ENCODE data around the gene TAS2R60. TPM values are rescaled to one million over a fixed set of nuclear protein-coding genes. Genes with fewer than 3 reads are reported as not detected.

TAS2R60 gene
- total and polyA plus RNA-seq, 2 of the 8 experiments (the other 6 are each of a cell fraction or from before 2014, with no cell fraction given): 0.15 to 0.32 TPM

GRCh38 chr7:143467724-143468123 is 24.5 kb downstream of the TAS2R60 start:
- no peak overlapping the region for H4K5ac ChIP-seq (ENCODE audit: insufficient read length, low read depth, low read length)
- no peak overlapping the region for H2BK12ac ChIP-seq (ENCODE audit: low read depth, low read length)
- DNase-seq (ENCODE audit: low read depth in 1 of 2, low spot score in 2 of 2): no peak
- H2BK20ac ChIP-seq (ENCODE audit: low read length): no peak overlapping the region
- H2BK5ac ChIP-seq (ENCODE audit: low read depth, low read length): no peak overlapping the region
- no peak overlapping the region for H2AK5ac ChIP-seq (ENCODE audit: low read depth, low read length)
- no peak overlapping the region for H2AFZ ChIP-seq (ENCODE audit: low read length)
- no peaks in the 10 kb centered on the region for H3K36me3 ChIP-seq (ENCODE audit: control insufficient read depth in 2 of 4, insufficient read depth in 4 of 4, low read length in 3 of 4)
- 95% methylated on average over 1 of the region's 1 CpG; no CpG with 5 or more reads in 1 of the 2 experiments for WGBS, 2 experiments (ENCODE audit: extremely low coverage in 1 of 2, insufficient coverage in 1 of 2, insufficient read length in 1 of 2, insufficient replicate concordance in 2 of 2, low coverage in 1 of 2, low lambda C conversion rate in 2 of 2, missing lambda C conversion rate in 1 of 2)
- H4K91ac ChIP-seq (replicated peaks; ENCODE audit: insufficient read length, low read length): no peak overlapping the region
- no peak overlapping the region for H3K9ac ChIP-seq (replicated peaks in 1 of 4; ENCODE audit: extremely low read depth in 1 of 4, low read depth in 3 of 4, low read length in 3 of 4)
- H3K79me2 ChIP-seq (ENCODE audit: control insufficient read depth in 1 of 2, insufficient read depth in 2 of 2, low read length in 2 of 2): no peaks in the 10 kb centered on the region
- no peak overlapping the region for H3K4me3 ChIP-seq (ENCODE audit: extremely low read depth in 1 of 4, insufficient read depth in 2 of 4, low read depth in 3 of 4, low read length in 4 of 4)
- H3K4me2 ChIP-seq (ENCODE audit: insufficient read depth in 1 of 2, low read depth in 2 of 2, low read length in 2 of 2): no peak overlapping the region
- CTCF ChIA-PET (ENCODE audit: partially characterized antibody): no interaction called here
- H3K79me1 ChIP-seq (ENCODE audit: low read depth, low read length): no peaks in the 10 kb centered on the region
- no peaks in the 10 kb centered on the region for H3K4me1 ChIP-seq (replicated peaks in 1 of 4; ENCODE audit: control insufficient read depth in 3 of 4, insufficient read depth in 4 of 4, low read length in 3 of 4)
- no peak overlapping the region for H3K23ac ChIP-seq (ENCODE audit: insufficient read length)
- H3K18ac ChIP-seq (ENCODE audit: extremely low read depth, low read length): no peak overlapping the region
- H4K20me1 ChIP-seq (replicated peaks in 1 of 2; ENCODE audit: control insufficient read depth in 1 of 2, insufficient read depth in 2 of 2, low read length in 2 of 2): no peaks in the 10 kb centered on the region
- no peaks in the 10 kb centered on the region for H3K9me3 ChIP-seq (ENCODE audit: insufficient read depth in 2 of 2, low read depth in 1 of 2, low read length in 1 of 2)
- no peak overlapping the region for H3K56ac ChIP-seq (replicated peaks; ENCODE audit: insufficient read length, low read depth, low read length)
- no peak for FAIRE-seq
- H3K27ac ChIP-seq (ENCODE audit: low read depth, low read length): no peak overlapping the region
- TF ChIP-seq BRCA1 (IDR thresholded peaks at IDR 0.05; ENCODE audit: low read depth, low read length) (no peak), RXRA (IDR thresholded peaks at IDR 0.05; ENCODE audit: insufficient read depth, low read depth, low read length) (no peak), RBBP5 (IDR thresholded peaks at IDR 0.05; ENCODE audit: borderline replicate concordance, low read depth, low read length) (no peak)
- no peak overlapping the region for H2BK15ac ChIP-seq (ENCODE audit: low read length)
- no peak overlapping the region for H4K8ac ChIP-seq (ENCODE audit: extremely low read depth, insufficient read depth, low read length)
- H3K23me2 ChIP-seq (ENCODE audit: low read depth, low read length): no peaks in the 10 kb centered on the region
- no peaks in the 10 kb centered on the region for H3K27me3 ChIP-seq (replicated peaks in 1 of 4; ENCODE audit: control insufficient read depth in 3 of 4, extremely low read depth in 1 of 4, insufficient read depth in 3 of 4, low read length in 3 of 4)
- no peak overlapping the region for H3K4ac ChIP-seq (replicated peaks; ENCODE audit: insufficient read length, low read depth, low read length)
- POLR2A ChIA-PET (ENCODE audit: partially characterized antibody): no interaction called here
- no peak overlapping the region for H3K14ac ChIP-seq (ENCODE audit: insufficient read length)
- H2BK120ac ChIP-seq (replicated peaks; ENCODE audit: low read depth, low read length): no peak overlapping the region
